ENCODE results near the gene SPANXB1.
"Not testable (repeated sequence)": the region's sequence is repeated elsewhere in the genome, so short reads cannot be mapped to it uniquely, and the experiment has no call there.

SPANXB1 gene

GRCh38 chrX:141002568-141002967 lies at the start of gene SPANXB1:
SPANXB1 (plus strand) TSS chrX:141002594; CDS start chrX:141002694, 100 bp downstream.
- not testable (repeated sequence) for DNase-seq (ENCODE audit: low read depth in 3 of 3)

- no peak for DNase-seq (ENCODE audit: low read depth in 3 of 3)
Measured at GRCh38 chrX:140967036-140967435, 35.4 kb upstream of the SPANXB1 start.

- no peak for DNase-seq (ENCODE audit: low read depth in 3 of 3)
Measured at GRCh38 chrX:140971099-140971795, 31.1 kb upstream of the SPANXB1 start.

- DNase-seq (ENCODE audit: low read depth in 3 of 3): no peak
Measured at GRCh38 chrX:140975472-140975871, 26.9 kb upstream of the SPANXB1 start.

GRCh38 chrX:140980271-140980670 lies 22.1 kb upstream of the SPANXB1 start:
- no peak for DNase-seq (ENCODE audit: low read depth in 3 of 3)

GRCh38 chrX:140983730-140984129 lies 18.7 kb upstream of the SPANXB1 start:
- DNase-seq (ENCODE audit: low read depth in 3 of 3): no peak

GRCh38 chrX:141005243-141005642 lies 2.8 kb downstream of the SPANXB1 start:
- DNase-seq (ENCODE audit: low read depth in 3 of 3): not testable (repeated sequence)

- DNase-seq (ENCODE audit: low read depth in 3 of 3): not testable (repeated sequence)
Measured at GRCh38 chrX:141044246-141044645, 41.9 kb downstream of the SPANXB1 start.

- not testable (repeated sequence) for DNase-seq (ENCODE audit: low read depth in 3 of 3)
Measured at GRCh38 chrX:141049878-141050277, 47.5 kb downstream of the SPANXB1 start.

- DNase-seq (ENCODE audit: low read depth in 3 of 3): not testable (repeated sequence)
Measured at GRCh38 chrX:141052098-141052497, 49.7 kb downstream of the SPANXB1 start.

All from stimulated activated CD4-positive, alpha-beta T cell treated with anti-CD3 and anti-CD28 coated beads, TNF-alpha, amount 100 ng/mL, for 48 hours (primary cell).